ENCODE results near the gene KEAP1. TPM values are rescaled to one million over a fixed set of nuclear protein-coding genes. Genes with fewer than 3 reads are reported as not detected.
"Not testable (repeated sequence)": the region's sequence is repeated elsewhere in the genome, so short reads cannot be mapped to it uniquely, and the experiment has no call there.

KEAP1 gene
- total RNA-seq (10 to 100 TPM; 25.2 to 36.4 (median 32.3) TPM), polyA plus RNA-seq (10 to 100 TPM; 40.9 to 48.6 TPM)

GRCh38 chr19:10503002-10503789, at the start of gene KEAP1:
Gene KEAP1, minus strand, starts transcription at chr19:10503356. Its CDS starts 3,323 bp downstream, at chr19:10500033.
- Histone ChIP-seq H3K27ac (peak within 1 kb of the TSS; percentile 93 to 99 (median 98)), H3K4me3 (peak within 1 kb of the TSS; percentile 62 to 89 (median 83)), H3K4me1 (peaks cover 0 to 5% (median 5%) of the 10 kb centered on the region in 3 donors), H3K27me3 (no peaks in the 10 kb centered on the region), H3K9me3 (no peaks in the 10 kb centered on the region), H3K36me3 (peaks cover 0 to 13% (median 0%) of the 10 kb centered on the region in 3 donors)
- DNase-seq (peak in 4 of 6 donors; percentile 49 to 84 (median 73)), FAIRE-seq (no peak), ATAC-seq (peak; percentile 20 to 35 (median 32))
- WGBS, 2 donors = 3 to 4% methylated on average over 44 to 72 of the region's 73 CpGs
- intact Hi-C loops (cut with DNase I) = no loop called here
- no peak for TF ChIP-seq CTCF (IDR thresholded peaks at IDR 0.05)

GRCh38 chr19:10552510-10553053, 49.4 kb upstream of the KEAP1 start:
- no peak for FAIRE-seq
- intact Hi-C loops (cut with DNase I) = no loop called here
- H3K9me3 ChIP-seq = no peaks in the 10 kb centered on the region
- H3K27me3 ChIP-seq = no peaks in the 10 kb centered on the region
- WGBS, 2 donors = 88 to 89% methylated on average over 12 of the region's 12 CpGs
- no peak overlapping the region for H3K27ac ChIP-seq
- H3K4me1 ChIP-seq = no peaks in the 10 kb centered on the region
- no peak overlapping the region for H3K4me3 ChIP-seq
- TF ChIP-seq CTCF (IDR thresholded peaks at IDR 0.05) = no peak
- H3K36me3 ChIP-seq = peaks cover 1 to 53% (median 30%) of the 10 kb centered on the region in 3 donors
- peak; percentile 7 to 35 (median 17) for ATAC-seq
- peak in 1 of 6 donors; percentile 57 for DNase-seq

GRCh38 chr19:10551698-10552301, 48.6 kb upstream of the KEAP1 start:
- Histone ChIP-seq H3K4me1 (no peaks in the 10 kb centered on the region), H3K27me3 (no peaks in the 10 kb centered on the region), H3K9me3 (no peaks in the 10 kb centered on the region), H3K4me3 (no peak overlapping the region), H3K27ac (no peak overlapping the region), H3K36me3 (peaks cover 0 to 54% (median 25%) of the 10 kb centered on the region in 3 donors)
- intact Hi-C loops (cut with DNase I) = no loop called here
- FAIRE-seq (no peak), ATAC-seq (peak in 3 of 4 donors; percentile 36 to 72 (median 62)), DNase-seq (peak in 3 of 6 donors; percentile 50 to 66 (median 52))
- 89 to 93% methylated on average over 12 of the region's 12 CpGs for WGBS, 2 donors
- TF ChIP-seq CTCF (IDR thresholded peaks at IDR 0.05) = no peak

GRCh38 chr19:10551006-10551405, 47.9 kb upstream of the KEAP1 start:
- FAIRE-seq; ATAC-seq; H3K27ac ChIP-seq; intact Hi-C loops (cut with DNase I); DNase-seq; H3K9me3 ChIP-seq; H3K4me3 ChIP-seq; H3K4me1 ChIP-seq; H3K27me3 ChIP-seq: not testable (repeated sequence)
- WGBS, 2 donors = 94 to 96% methylated on average over 9 of the region's 9 CpGs
- peaks cover 0 to 56% (median 25%) of the 10 kb centered on the region in 3 donors for H3K36me3 ChIP-seq

GRCh38 chr19:10550336-10550735, 47.2 kb upstream of the KEAP1 start:
- ATAC-seq (no peak), FAIRE-seq (no peak), DNase-seq (no peak)
- H3K9me3 ChIP-seq = no peaks in the 10 kb centered on the region
- 96 to 98% methylated on average over 5 to 6 of the region's 6 CpGs for WGBS, 2 donors
- H3K4me3 ChIP-seq = no peak overlapping the region
- H3K4me1 ChIP-seq = no peaks in the 10 kb centered on the region
- intact Hi-C loops (cut with DNase I) = no loop called here
- no peak overlapping the region for H3K27ac ChIP-seq
- no peaks in the 10 kb centered on the region for H3K27me3 ChIP-seq
- TF ChIP-seq CTCF (IDR thresholded peaks at IDR 0.05) = no peak
- H3K36me3 ChIP-seq = peaks cover 0 to 50% (median 25%) of the 10 kb centered on the region in 3 donors

All from pancreas (tissue), 10 donors.